Endothelial cell of umbilical vein (primary cell): ENCODE data around the gene TRIML2. TPM values are rescaled to one million over a fixed set of nuclear protein-coding genes. Genes with fewer than 3 reads are reported as not detected.

Experiments used
- BruUV-seq: library from RNA; stranded (reverse); fragments of 400-500 nt; replicated peaks from 2 replicates; lab custom pipeline; 2021; lab: Mats Ljungman, UMichigan
- CTCF ChIA-PET: fragments of 300-600, 350-600 bp; sonication (Branson Sonifier 250); formaldehyde crosslinking; loops from one replicate; lab custom pipeline; 2021; ENCODE audit warnings: antibody characterized with exemption, inconsistent platforms; lab: Charles Lee
- POLR2A ChIA-PET: fragments of 300-600, 350-600 bp; sonication (Branson Sonifier 250); formaldehyde crosslinking; loops from one replicate; lab custom pipeline; 2021; ENCODE audit warnings: antibody characterized with exemption, inconsistent platforms; lab: Charles Lee
- DNase-seq: peaks from one replicate; pipeline ENCODE4 v3.0.0-alpha.2; 2011; ENCODE audit warnings: low read depth, low spot score
- FAIRE-seq: peaks from 2 replicates; lab custom pipeline; 2011; peaks lifted over from hg19 to GRCh38; lab: Jason Lieb, UNC
- H2AFZ ChIP-seq: 2 replicates; pipeline ENCODE4 v1.6.0; 2012; ENCODE audit warnings: low read depth, low read length, control low read depth, inconsistent platforms
- H3K27ac ChIP-seq: 2 replicates; pipeline ENCODE4 v1.5.1; 2011; ENCODE audit warnings: low read depth, mild to moderate bottlenecking, control low read depth, low read length, moderate library complexity; ENCODE audit not compliant: insufficient read depth
- H3K27me3 ChIP-seq, 2 experiments: 2 replicates each; pipeline versions ENCODE4 v1.6.0 to v1.6.1; 2011; ENCODE audit warnings: low read length in 2 of 2, mixed read lengths in 1 of 2; ENCODE audit not compliant: control insufficient read depth in 2 of 2, insufficient read depth in 2 of 2
- H3K36me3 ChIP-seq, 2 experiments: 2 replicates in 1 of 2; 3 replicates in 1 of 2; pipeline ENCODE4 v1.5.1; 2011; ENCODE audit warnings: low read length in 2 of 2, mild to moderate bottlenecking in 1 of 2, moderate library complexity in 1 of 2; ENCODE audit not compliant: control insufficient read depth in 2 of 2, insufficient read depth in 2 of 2; ENCODE audit errors: extremely low read depth in 1 of 2
- H3K4me1 ChIP-seq: 3 replicates; pipeline ENCODE4 v1.5.1; 2011; ENCODE audit warnings: mild to moderate bottlenecking, low read length; ENCODE audit not compliant: control insufficient read depth, insufficient read depth; ENCODE audit errors: extremely low read depth
- H3K4me2 ChIP-seq: 2 replicates; pipeline ENCODE4 v1.6.1; 2011; ENCODE audit warnings: low read length, control low read depth, mixed read lengths; ENCODE audit not compliant: insufficient read depth
- H3K4me3 ChIP-seq, 3 experiments: fragments of 200-600 bp in 1 of 3; sonication (generic), shearing (Covaris generic) in 1 of 3; replicated peaks in 1 of 3; 2 replicates each; pipeline ENCODE4 v1.5.1; 2011 to 2016; ENCODE audit warnings: control low read depth in 3 of 3, low read length in 3 of 3, mild to moderate bottlenecking in 2 of 3, inconsistent platforms in 1 of 3, low read depth in 1 of 3, moderate library complexity in 1 of 3; ENCODE audit not compliant: insufficient read depth in 1 of 3
- H3K79me2 ChIP-seq: 2 replicates; pipeline ENCODE4 v1.6.0; 2012; ENCODE audit warnings: low read length, inconsistent platforms; ENCODE audit not compliant: control insufficient read depth, insufficient read depth
- H3K9ac ChIP-seq: replicated peaks from 2 replicates; pipeline ENCODE3; 2011; ENCODE audit warnings: low read length, control low read depth; ENCODE audit not compliant: insufficient read depth; ENCODE audit errors: extremely low read depth
- H3K9me1 ChIP-seq: replicated peaks from 3 replicates; pipeline ENCODE4 v1.6.0; 2011; ENCODE audit warnings: mild to moderate bottlenecking, low read length; ENCODE audit not compliant: control insufficient read depth, insufficient read depth; ENCODE audit errors: extremely low read depth
- H3K9me3 ChIP-seq: replicated peaks from 2 replicates; pipeline ENCODE4 v1.5.1; 2012; ENCODE audit warnings: low read length, inconsistent platforms; ENCODE audit not compliant: control insufficient read depth, insufficient read depth
- H4K20me1 ChIP-seq: replicated peaks from 2 replicates; pipeline ENCODE3; 2011; ENCODE audit warnings: mild to moderate bottlenecking, low read length; ENCODE audit not compliant: control insufficient read depth, insufficient read depth; ENCODE audit errors: extremely low read depth
- CTCF ChIP-seq, 2 donors: IDR thresholded peaks; 1 replicate in 1 of 2; 2 replicates in 1 of 2; pipeline ENCODE4 v1.5.1; 2011; ENCODE audit warnings: low read length in 2 of 2, mild to moderate bottlenecking in 2 of 2, moderate library complexity in 2 of 2, control low read depth in 1 of 2, inconsistent platforms in 1 of 2, low read depth in 1 of 2; ENCODE audit not compliant: insufficient read depth in 1 of 2; ENCODE audit errors: extremely low read depth in 1 of 2
- EZH2 ChIP-seq: IDR thresholded peaks from 2 replicates; pipeline ENCODE4 v1.6.1; 2012; ENCODE audit warnings: borderline replicate concordance, low read depth, mild to moderate bottlenecking, moderate library complexity, low read length, inconsistent platforms; ENCODE audit not compliant: severe bottlenecking
- FOS ChIP-seq: IDR thresholded peaks from 2 replicates; pipeline ENCODE4 v1.6.1; 2011; ENCODE audit warnings: mild to moderate bottlenecking, low read length, moderate library complexity, borderline replicate concordance; ENCODE audit not compliant: insufficient read depth
- GATA2 ChIP-seq: IDR thresholded peaks from 2 replicates; pipeline ENCODE4 v1.7.0; 2011; ENCODE audit warnings: low read depth, mild to moderate bottlenecking, moderate library complexity, mixed read lengths, low read length; ENCODE audit not compliant: insufficient read length, insufficient read depth
- JUN ChIP-seq: IDR thresholded peaks from 2 replicates; pipeline ENCODE4 v1.6.1; 2011; ENCODE audit warnings: borderline replicate concordance, low read depth; ENCODE audit not compliant: insufficient read length, insufficient read depth
- MAX ChIP-seq: IDR thresholded peaks from 2 replicates; pipeline ENCODE4 v1.6.1; 2011; ENCODE audit not compliant: insufficient read depth, insufficient read length
- MYC ChIP-seq: IDR thresholded peaks from one replicate; pipeline ENCODE4 v1.6.1; 2011; ENCODE audit warnings: mild to moderate bottlenecking, low read depth, low read length
- POLR2A ChIP-seq: IDR thresholded peaks from 2 replicates; pipeline ENCODE4 v1.6.1; 2012; ENCODE audit warnings: low read depth, mild to moderate bottlenecking, control low read depth, low read length
- POLR2AphosphoS5 ChIP-seq: IDR thresholded peaks from 2 replicates; pipeline ENCODE4 v1.6.1; 2012; ENCODE audit warnings: low read depth, mild to moderate bottlenecking, control low read depth, low read length, moderate library complexity; ENCODE audit not compliant: insufficient read depth
- dilution Hi-C: fragments of 300-500 bp; cut with MboI; formaldehyde crosslinking; loops from one replicate; pipeline ENCODE4 v1.15.0; 2019; ENCODE audit warnings: low sequenced_read_pairs; ENCODE audit not compliant: extremely low pct_ligation_motif_present
- intact Hi-C: fragments of 100-400 bp; cut with micrococcal nuclease; formaldehyde crosslinking; loops from one replicate; pipeline ENCODE4 v1.10.0; 2022
- polyA plus RNA-seq, 4 experiments: library from polyadenylated mRNA; depleted of rRNA in 3 of 4; stranded (reverse) in 3 of 4; unstranded in 1 of 4; fragments of >200 nt; gene quantifications; 2 replicates each; pipeline versions ENCODE4 v1.2.1 to v1.2.3, GENCODE V29; 2011 to 2012; ENCODE audit warnings: missing spikeins in 1 of 4
- total RNA-seq: library from RNA; stranded (reverse); gene quantifications from 2 replicates; pipeline ENCODE4 v1.2.3, GENCODE V29; 2021

Gene TRIML2
- total and polyA plus RNA-seq, 2 donors (not counting 3 experiments of a cell fraction or from before 2014, with no cell fraction given): 0.15 TPM; not detected in 1

DNA sequence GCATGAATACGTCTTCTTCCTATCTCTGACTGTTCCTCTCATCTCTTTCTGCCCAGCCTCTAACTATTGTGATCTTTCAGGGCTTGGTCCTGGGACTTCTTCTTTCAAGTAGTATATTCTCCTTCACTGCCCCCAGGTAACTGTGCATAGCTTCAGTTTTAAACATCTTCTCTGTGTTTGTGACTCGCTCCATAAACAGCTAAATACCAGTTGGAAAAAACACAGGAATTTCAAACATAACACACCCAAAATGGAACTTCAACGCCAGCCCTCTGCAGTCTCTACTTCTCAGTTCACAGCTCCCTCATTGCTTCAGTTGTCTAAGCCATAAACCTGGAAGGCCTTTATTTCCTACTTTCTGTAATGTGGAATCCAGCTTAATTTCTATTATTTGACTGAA is 16.6 kb downstream of the TRIML2 start:
- no peaks in the 10 kb centered on the region for H3K36me3 ChIP-seq
- TF ChIP-seq FOS: no peak
- TF ChIP-seq EZH2: no peak
- no peak for TF ChIP-seq CTCF (IDR thresholded peaks at IDR 0.05; ENCODE audit: extremely low read depth in 1 of 2, insufficient read depth in 1 of 2, low read depth in 1 of 2, low read length in 2 of 2)
- no peak for TF ChIP-seq JUN
- no peak for TF ChIP-seq MYC
- TF ChIP-seq POLR2AphosphoS5: no peak
- no peak for TF ChIP-seq POLR2A
- no peak for TF ChIP-seq MAX
- no peak for TF ChIP-seq GATA2
- BruUV-seq: no TSS peak
- no peak overlapping the region for H3K9ac ChIP-seq
- H3K4me3 ChIP-seq: no peak overlapping the region
- H2AFZ ChIP-seq: no peak overlapping the region
- no peaks in the 10 kb centered on the region for H4K20me1 ChIP-seq
- DNase-seq: no peak
- no peaks in the 10 kb centered on the region for H3K4me1 ChIP-seq
- FAIRE-seq: no peak
- POLR2A ChIA-PET: no interaction called here
- H3K9me3 ChIP-seq: peaks cover 1% of the 10 kb centered on the region
- no peaks in the 10 kb centered on the region for H3K79me2 ChIP-seq
- no peak overlapping the region for H3K27ac ChIP-seq
- intact Hi-C loops: no loop called here
- H3K4me2 ChIP-seq: no peak overlapping the region
- H3K27me3 ChIP-seq: no peaks in the 10 kb centered on the region
- dilution Hi-C loops: no loop called here
- CTCF ChIA-PET: no interaction called here
- H3K9me1 ChIP-seq: no peaks in the 10 kb centered on the region
